DMS 273 (cell line): ENCODE results near the gene ZNF275.
"Not testable (repeated sequence)": the region's sequence is repeated elsewhere in the genome, so short reads cannot be mapped to it uniquely, and the experiment has no call there.

Experiments
- DNase-seq: peaks from one replicate; lab custom pipeline; 2025; ENCODE audit not compliant: unreplicated experiment; lab: John Stamatoyannopoulos, UW

Gene ZNF275

DNA sequence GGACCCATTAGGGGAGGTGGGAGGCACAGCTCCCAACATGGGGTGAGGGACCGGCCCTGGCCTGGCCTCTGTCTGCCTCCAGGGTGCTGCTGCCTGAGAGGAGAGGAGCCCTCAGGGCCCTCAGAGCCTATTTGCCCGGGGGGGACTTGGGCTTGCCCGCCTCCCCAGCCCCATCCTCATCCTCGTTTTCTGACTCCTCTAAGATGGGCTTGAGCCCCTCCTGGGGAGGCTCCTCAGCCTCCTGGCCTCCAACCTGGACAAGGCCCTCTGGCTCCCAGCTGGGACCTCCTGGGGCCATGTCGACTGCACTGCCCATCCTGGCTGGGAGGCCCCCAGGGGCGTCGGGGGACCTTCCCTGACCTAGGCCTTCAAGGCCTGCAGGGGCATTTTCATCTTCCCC lies 15.1 kb upstream of the ZNF275 start:
- no peak for DNase-seq

DNA sequence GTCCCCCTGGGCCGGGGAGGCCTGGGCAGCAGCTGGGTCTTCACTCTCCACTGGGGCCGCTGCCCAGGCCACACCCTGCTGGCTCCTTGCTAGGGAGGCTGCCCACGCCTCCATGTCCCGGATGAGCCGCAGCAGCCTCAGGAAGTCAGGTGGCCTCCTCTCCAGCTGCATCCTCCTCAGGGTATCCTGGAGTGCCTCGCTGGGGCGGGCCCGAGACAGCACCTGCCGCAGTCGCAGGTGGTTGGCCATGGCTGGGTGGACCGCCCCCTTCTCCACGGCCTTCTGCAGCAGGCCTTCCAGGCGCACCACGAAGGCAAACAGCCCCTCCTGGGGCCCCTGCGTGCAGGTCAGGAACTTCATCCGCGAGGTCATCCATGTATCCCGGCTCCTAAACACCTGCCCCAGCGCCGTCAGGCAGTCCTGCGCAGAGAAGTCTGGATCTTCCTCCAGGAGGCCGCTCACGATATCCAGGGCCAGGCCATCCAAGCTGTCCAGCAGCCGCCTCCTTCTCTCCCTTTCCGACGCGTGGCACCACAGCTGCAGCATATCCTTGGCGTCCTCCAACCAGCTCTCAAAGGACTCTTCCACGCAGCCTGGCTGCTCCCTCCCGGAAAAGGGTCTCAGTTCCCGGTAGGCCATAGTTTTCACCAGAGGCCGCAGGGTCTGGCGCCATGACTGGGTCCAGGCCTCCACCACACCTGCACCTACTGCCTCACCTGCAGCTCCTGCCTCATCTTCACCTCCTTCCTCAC lies 14.5 kb upstream of the ZNF275 start:
- no peak for DNase-seq

DNA sequence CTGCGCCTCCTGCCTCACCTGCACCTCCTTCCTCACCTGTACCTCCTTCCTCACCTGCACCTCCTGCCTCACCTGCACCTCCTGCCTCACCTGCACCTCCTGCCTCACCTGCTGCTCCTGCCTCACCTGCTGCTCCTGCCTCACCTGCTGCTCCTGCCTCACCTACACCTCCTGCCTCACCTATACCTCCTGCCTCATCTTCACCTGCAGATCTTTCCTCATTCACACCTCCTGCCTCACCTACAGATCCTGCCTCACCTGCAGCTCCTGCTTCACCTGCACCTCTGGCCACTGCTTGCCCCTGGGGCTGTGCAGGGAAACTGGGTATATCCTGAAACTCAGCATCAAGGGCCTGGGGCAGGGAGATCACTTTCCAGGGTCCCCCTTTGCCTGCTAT lies 13.9 kb upstream of the ZNF275 start:
- not testable (repeated sequence) for DNase-seq

DNA sequence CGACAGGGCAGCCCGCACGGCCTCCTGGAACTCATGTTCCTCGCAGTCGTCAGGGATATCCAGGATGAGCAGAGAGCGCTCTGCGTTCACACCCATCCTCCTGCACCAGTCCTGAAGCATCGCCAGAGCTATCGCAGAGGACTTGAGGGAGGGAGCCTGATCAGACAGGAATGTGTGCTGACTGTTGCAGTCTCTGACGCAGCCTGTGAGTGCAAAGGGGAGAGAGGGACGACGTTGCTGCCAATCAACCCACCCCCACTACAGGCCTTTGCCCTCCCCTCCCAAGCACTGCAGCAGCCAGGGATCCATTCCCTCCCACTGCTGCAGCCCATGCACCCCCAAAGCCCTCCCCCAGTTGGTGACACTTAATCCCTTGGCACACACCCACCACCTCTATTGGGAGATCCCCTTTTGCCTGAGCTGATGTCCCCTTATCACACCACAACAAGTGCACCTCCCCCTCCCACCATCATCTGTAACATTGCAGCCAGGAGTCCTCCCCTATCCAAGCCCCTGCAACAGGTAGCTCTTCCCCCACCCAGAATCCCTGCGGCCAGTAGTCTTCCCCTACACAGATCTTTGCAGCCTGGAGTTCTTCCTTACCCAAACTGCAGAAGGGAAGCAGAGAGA lies 13.3 kb upstream of the ZNF275 start:
- no peak for DNase-seq

DNA sequence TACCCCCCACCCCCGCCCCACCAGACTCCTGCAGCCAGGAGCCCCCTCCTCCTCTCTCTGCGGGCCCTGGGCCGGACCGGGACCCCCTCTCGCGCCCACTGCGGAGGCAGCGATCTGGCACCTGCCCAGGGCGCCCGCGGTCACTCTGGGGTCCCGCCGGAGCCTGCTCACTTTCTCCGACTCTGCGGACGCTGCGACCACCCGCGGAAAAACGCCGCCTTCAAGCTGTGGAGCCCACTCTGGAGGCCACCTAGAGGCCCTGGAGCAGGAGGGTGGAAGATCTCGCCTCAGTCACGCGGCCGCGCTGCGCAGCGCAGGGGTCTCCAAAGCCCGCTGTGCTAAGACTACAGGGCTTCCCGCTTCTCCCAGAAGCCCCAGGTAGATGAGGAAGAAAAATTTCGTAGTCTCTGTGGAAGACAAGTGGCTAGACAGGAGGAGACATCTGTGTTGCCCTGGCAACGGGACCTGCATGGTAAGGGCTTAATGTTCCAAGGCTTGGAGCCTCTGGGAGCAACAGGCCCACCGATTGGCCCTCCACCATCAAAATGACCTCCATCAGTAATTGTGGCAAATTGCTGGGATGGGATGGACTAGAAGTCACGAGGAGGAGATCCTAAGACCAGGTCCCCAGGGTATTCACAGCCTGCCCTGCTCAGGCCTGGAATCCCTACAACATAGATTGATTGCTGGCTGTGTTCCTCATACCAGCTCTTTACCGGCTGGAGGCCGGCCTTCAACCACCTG lies 12.4 kb upstream of the ZNF275 start, which contains the start of gene PNMA6F:
Gene PNMA6F (minus strand): TSS at position 387 of the 744 bp plus-strand sequence. CDS start 1,093 bp downstream, outside the sequence.
- peak; percentile 37 for DNase-seq

DNA sequence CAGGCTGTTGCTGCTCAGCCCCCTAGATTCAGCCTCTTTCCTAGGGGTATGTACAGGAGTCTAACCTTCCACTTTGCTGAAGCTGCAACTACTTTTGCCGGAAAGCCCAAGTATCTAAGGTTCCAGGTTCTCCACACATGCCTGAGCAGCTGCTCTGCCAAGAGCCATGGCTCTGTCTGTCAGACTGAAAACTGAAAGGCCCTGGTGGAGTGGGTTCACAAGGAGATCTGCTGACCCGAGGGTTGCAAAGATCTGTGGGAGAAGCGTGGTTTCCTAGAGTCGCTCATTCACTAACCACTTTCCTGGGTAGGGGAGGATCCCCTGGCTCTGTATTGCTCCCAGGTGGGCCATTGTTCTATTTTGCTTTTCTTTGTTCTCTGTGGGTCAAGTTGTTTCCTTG lies 6.4 kb upstream of the ZNF275 start:
- DNase-seq = no peak

DNA sequence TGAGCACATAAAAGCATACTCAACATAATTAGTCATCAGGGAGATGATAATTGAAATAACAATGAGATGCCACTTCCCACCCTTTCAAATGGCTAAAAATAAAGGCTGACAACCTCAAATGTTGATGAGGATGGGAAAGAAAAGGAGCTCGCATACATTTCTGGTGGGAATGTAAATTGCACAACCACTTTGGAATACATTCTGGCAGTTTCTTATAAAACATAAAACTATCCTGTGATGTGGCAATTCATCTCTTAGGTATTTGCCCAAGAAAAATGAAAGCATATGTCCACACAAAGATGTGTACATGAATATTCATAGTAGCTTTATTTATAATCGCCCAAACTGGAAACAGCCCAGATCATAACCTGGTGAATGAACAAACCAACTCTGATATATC lies 687 bp upstream of the ZNF275 start:
- DNase-seq = no peak

DNA sequence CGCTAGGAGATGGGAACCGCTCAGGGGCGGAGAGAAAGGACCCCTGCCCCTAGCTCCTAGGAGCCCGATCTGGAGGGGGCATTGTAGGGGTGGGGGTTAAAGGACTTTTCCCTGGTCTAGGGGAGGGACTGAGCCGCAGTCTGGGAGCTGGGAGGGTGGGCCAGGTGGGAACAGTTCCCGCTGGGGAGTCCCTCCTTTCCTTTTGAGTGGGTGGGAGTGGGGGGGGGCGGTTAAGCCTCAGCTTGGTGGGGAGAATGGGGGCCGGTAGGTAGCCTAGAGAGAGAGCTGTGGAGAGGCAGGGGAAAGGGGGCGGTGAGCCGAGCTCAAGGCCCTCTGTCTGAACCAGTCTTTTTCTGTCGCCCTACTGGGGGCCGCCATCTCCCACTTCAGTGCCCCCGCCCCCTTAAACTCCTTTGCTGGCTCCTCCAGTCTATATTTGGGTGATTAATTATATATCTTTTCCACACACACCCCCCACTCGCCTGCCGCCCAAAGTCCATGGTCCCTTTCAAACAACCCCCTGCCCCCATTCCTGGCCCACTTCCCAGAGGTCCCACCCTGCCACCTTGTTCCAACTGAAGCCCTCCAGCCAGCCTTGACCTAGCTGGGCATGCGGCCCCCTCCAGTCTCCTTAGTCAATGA lies 822 bp downstream of the ZNF275 start:
- DNase-seq = no peak

DNA sequence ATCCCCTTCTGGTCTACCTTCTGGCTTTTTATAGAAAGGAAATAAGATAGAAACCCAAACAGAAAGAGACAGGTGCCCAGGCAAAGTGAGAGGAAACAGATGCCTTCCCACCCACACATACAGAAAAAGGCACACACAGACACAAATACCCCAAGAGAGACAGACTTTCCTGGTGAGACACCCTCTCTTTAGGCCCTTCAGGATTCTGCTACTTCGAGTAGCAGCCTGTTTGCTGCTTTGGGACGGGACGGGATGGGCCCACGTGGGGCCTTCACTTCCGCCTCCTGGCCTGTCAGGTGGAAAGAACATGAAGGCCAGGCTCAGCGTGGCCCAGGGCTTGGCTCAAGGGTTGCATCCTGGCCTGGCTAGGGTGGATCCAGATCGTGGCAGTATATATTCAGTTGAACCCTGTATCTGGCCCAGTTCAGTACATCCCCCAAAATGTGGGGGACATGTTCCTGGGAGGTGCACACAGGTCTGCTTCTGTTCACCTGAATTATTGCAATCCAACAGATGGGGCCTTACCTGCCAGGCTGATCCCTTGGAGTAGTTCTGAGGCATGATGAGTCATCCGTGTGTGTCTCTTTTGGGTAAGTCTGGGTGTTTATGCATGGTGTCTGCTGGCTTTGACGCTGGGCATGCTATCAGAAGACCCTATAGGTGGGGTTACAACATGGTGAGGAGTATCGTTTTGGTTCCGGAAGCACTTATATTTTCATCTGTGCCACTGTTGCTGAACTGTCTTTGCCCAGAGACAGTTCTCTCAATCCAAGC lies 2.4 kb downstream of the ZNF275 start:
- DNase-seq = no peak

DNA sequence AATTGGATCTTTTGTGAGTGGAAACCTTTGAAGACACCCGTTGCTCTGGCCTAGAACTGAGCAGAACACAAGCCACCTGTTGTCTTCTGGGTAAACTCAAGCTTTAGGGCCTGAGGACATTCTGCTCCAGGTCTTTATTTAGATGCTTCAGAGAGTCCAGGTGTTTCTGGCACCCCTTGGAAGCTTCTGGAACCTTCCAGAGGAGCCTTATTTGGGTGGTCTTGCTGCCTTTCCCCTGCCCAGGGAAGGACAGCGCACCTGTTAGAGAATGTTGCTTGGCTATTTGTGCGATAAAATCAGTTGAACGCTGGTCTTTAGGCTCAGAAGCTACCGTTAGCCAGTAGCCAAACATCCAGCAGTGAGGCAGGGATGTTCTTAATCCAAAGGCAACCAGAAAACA lies 3.0 kb downstream of the ZNF275 start:
- no peak for DNase-seq

DNA sequence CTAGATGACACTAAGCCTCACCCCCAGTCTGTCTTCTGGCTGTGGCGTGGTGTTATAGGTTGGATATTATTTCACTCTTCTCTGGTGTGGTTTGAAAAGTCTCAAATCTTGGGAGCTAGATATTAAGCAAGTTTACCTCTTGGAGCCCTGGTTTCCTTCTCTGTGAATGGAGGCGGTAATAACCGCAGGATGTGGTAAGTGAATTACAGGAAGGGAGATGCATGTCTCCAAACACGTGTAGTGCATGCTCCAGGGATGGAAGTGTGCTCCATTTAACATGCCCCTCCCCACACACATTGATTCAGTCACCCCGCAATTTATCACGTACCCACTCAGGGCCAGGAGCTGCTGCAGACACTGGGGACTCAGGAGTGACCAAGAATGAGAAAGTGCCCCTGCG lies 4.9 kb downstream of the ZNF275 start:
- no peak for DNase-seq

DNA sequence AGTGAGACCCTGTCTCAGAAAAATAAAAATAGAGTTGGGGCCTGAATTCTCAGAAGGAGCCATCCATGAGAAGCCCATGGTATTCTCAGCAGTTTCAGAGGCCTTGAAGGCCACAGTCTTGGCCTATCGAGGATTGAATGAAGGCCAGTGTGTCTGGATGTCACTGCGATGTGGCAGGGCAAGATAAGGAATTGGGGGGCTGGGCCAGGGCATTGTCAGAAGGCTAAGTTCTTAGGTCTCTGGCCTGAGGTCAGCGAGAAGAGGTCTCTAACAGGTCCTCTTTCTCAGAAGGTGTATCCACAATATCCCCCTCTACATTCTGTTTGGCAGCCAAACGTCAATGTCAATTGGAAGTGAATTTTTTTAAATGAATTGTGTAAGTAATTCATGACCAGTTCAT lies 5.7 kb downstream of the ZNF275 start:
- DNase-seq = no peak

DNA sequence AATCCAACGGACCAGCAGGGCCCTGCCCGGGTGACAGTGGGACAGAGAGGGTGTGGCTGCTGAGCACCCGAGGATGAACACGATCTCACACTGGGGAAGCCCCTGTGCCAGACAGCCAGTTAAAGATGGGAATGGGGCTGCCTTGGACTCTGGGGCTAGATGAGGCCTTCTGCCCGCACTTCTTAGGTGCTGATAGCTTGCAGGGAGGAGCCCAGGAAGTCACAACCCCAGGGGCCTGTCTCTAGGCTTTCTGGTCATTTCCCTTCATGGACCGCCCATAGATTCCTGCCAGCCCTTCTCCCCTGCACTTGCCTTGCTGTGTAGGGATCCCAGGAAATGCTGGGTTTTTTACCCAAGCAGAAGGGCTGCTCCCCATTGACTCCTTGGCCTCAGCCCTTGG lies 6.2 kb downstream of the ZNF275 start:
- no peak for DNase-seq

DNA sequence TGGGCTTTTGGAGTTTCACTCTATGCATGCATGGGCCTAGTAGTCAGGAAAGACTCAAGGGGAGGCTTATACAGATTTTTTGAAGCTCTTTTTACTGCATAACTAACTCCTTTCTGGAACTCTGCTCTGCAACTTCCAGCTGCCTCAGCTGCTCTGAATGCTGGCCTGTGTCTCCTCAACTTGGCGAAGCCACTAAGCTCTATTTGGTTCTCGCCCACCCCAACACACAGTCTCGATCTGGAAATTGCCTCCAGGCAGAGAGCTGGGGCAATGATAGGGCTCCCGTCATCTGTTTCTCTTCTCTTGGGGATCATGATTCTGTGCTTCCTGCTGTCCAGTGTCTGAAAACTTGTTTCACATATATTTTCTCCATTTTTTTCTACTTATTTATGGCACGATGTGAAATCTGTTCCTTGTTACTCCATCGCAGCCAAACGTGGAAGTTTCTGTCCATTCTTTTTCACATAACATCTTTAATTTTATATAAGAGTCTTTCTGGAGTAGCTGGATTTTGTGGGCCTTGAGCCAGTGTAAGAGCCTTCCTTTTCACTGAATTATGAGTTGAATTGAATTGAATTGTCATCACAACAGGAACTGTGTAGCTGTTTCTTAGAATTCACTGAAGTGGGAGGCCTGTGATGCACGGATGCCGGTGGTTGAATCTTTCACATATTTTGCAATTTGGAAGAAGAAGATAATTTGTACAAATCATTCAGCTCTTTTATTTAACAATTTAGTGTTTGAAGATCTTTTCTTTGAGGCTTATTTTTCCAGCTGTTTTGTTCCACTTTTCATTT lies 9.0 kb downstream of the ZNF275 start:
- no peak for DNase-seq

DNA sequence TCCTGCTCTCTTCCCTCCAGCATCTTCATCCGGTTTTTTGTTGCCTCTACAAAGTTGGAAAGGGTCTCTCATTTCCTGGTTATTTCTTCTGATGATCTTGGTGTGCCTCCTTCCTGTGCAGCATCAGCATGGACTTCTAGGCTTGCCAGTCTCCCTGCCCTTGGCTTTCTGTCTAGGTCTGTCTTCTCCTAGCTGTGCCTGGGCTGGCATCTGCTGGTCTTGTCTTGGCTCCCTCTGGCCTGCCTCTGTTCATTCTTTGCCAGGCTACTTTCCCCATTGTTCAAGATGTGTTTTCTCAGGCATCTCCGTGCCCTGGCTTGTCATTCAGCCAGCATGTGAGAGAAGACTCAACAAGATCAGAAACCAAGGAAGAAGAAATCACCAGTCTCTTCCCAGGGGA lies 9.7 kb downstream of the ZNF275 start:
- DNase-seq = no peak

DNA sequence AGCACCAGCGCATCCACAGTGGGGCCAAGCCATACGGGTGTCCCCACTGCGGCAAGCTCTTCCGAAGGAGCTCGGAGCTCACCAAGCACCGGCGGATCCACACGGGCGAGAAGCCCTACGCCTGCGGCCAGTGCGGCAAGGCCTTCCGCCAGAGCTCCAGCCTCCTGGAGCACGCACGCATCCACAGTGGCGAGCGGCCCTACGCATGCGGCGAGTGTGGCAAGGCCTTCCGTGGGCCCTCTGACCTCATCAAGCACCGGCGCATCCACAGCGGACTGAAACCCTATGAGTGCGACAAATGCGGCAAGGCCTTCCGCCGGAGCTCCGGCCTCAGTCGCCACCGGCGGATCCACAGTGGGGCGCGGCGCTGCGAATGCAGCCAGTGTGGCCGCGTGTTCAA lies 13.6 kb downstream of the ZNF275 start:
- no peak for DNase-seq

DNA sequence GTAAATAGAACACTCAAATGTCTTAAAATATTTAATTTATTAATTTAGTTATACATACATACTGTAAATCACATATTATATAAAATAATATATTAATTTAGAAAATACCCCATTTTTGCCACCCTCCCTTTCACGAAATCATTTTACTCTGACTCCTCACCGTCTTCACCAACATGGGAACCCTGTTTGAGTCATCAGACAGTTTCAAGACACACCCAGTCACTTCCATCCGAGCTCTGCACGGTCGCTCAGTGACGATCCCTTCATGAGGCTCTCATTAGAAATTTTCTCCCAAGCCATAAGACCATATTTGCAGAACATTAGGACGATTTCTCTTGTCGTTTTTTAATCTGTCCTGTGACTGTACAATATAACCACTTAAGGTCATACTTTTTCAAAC lies 14.5 kb downstream of the ZNF275 start:
- DNase-seq = no peak

DNA sequence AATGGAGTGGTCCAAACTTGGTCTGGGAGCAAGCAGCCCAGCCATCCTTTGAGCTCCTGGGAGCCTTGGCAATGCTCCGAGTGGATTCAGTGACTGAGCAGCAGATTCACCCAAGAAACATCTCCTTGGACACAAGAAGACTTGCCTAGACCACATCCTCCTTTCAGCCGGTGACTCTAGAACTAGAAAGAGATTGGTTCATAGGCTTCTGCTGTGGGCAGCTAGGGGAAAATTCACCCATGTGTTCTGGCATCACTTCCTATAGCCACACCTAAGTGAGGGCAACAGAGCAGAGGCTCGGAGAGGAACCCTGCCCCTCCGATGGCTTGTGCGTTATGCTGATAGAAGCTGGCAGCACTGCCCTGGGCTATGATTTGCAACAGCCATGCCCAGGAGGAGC lies 16.0 kb downstream of the ZNF275 start:
- DNase-seq = no peak

DNA sequence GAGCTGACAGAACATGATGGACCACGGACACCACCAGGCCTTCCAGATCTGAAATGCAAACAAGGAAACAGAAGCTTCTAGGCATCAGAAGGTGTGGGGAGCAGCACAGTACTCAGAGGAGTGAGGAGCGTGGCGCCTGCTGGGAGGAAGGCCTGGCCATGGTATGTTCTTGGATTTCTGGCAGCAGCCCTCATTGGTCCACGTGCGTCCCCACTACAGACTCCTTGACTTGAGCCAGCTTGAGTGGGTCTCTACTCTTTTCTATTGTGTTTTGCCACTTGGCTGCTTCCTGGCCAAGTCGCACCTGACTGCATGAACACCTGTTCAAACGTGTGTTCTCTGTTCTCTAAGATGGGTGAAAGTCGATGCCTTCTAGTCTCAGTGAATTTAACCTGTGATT lies 18.0 kb downstream of the ZNF275 start:
- DNase-seq = no peak

DNA sequence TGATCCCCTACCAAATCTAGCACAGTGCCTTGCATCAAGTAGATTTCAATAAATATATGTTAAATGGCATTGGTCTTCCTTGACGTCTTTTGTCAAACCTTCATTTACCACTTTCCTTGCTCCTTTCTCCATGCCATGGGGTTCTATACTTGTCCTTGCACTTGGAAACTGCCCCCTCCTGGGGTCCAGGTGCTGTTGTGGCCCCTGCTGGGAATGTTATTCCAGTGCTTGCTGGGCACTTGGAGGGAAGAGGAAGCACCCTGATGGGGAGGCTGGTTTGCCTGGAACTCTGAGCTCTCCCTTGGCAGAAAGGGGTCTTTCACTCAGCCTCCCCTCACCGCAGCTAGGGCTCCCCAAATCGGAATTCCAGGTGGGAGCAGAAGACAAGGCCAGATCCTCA lies 18.9 kb downstream of the ZNF275 start:
- DNase-seq = no peak
